GM18858 (cell line): ENCODE data around the gene GABRG2.

ENCODE experiments used
- ATAC-seq: cut with Tn5 transposase; IDR thresholded peaks from one replicate; pipeline ENCODE4 v1.9.1; 2021; ENCODE audit not compliant: unreplicated experiment

Gene GABRG2

DNA sequence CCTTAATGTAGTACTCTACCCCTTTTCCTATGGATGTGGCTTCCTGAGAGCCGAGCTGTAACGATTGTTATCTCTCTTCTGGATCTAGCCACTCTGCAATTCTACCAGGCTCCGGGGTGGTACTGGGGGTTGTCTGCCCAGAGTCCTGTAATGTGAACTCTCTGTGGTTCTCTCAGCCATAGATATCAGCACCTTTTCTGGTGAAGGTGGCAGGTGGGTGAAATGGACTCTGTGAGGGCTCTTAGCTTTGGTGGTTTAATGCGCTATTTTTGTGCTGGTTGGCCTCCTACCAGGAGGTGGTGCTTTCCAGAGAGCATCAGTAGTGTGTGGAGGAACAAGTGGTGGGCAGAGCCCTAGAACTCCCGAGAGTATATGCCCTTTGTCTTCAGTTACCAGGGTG lies 122.1 kb downstream of the GABRG2 start:
- ATAC-seq, result no peak

DNA sequence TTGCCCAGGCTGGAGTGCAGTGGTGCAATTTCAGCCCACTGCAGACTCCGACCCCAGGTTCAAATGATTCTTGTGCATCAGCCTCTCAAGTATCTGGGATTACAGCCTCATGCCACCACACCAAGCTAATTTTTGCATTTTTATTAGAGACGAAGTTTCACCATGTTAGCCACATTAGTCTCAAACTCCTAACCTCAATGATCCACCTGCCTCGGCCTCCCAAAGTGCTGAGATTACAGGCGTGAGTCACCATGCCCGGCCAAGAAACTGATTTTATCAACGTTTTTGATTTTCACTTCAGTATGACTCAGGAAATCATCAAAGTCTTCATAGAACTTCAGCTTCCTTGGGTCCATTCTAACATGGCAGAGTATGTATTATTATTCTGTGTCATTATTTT lies 125.4 kb downstream of the GABRG2 start:
- ATAC-seq, result no peak

DNA sequence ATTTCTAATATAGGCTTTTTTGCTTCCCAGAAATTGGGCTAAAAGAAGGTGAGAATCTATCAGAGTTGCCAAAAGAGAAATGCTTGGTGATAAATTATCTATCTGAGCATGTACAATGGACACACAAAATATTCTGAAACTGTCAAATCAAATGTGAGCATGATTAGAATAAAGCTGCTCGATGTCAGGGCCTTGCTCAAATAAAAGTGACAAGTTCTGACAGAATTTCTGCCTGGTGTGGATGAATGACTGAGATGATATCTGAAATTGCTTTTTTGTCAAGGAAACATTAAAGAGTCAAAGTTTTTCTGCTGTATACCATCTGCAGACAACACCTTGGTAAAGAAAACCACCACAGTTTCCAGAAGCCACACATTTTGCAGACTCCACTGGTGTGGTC lies 128.8 kb downstream of the GABRG2 start:
- ATAC-seq, result no peak

DNA sequence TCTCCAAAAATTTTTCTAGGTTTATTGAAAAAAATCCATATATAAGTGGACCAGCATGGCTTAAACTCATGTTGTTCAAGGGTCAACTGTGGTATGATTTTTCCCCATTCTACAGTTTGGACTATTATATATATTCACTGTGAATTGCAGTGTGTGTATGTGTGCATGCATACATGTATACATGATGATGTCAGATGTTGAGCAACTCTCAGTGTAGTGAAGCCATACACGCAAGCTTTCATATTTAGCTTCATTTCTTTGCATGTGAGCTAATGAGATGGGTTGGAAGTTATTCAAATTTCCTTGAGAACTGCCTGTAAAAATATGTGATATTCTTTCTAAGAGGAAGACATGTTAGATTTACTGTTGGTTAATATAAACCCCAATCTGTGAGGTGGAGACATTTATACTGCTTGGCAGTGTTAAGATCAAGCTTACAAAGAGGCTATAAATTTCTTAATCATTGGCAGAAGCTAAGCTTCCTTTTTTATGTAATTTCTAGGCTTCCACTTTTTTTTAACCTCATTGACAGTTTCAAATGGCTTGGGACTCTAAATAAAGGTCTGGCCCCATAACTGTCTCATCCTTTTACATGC lies 134.8 kb downstream of the GABRG2 start:
- ATAC-seq, result no peak
